Peyer's patch (tissue), 4 donors: Measurements from ENCODE around the gene KCNK1.

ENCODE experiments used
- POLR2A ChIP-seq, 2 donors: fragments of 450-650 bp; IDR thresholded peaks; one replicate each; pipeline ENCODE4 v1.5.1; 2017; ENCODE audit warnings: antibody characterized with exemption in 2 of 2, mild to moderate bottlenecking in 2 of 2, moderate library complexity in 2 of 2
- TF ChIP-seq, protein P1 (sequence below), 6 experiments: fragments of 450-650 bp in 4 of 6; fragments of 200-600 bp in 2 of 6; sonication (generic) in 1 of 6; IDR thresholded peaks; one replicate each; pipeline ENCODE4 v1.5.1; 2017 to 2019; ENCODE audit warnings: antibody characterized with exemption in 6 of 6, mild to moderate bottlenecking in 3 of 6, moderate library complexity in 1 of 6

DNA sequence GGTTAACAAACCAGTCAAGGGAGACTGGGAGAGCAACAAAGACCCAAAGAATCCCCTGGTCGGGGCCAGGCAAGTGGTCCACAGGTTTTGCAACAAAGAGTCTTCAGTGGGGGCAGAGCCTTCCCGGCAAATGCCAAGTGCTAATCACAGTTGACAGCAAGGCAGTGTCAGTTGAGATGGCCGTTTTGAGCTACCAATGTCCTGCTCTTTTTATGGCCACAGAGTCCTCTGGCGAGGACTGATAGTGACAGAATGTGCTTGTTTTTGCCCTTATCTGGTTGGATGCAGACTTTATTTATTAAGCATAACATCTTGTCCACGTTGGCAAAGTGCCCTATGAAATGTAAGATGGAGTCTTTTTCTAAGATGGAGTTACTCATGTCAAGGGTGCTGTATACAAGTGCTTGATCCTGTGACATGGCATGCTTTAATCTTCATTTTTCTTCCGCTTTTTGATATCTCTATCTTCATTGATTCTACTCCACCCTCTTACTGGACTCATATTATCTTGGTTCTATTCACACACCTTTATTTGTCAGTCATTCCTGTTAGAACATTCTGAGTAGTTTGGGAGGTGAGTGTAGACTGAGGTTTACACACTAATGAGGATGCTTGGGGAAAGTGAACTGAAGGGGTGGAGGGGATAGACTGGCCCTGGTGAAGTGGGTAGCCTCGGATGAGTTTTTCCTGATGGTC lies 51.8 kb downstream of the KCNK1 start:
- no peak for TF ChIP-seq POLR2A (IDR thresholded peaks at IDR 0.05)
- TF ChIP-seq, protein P1, sequence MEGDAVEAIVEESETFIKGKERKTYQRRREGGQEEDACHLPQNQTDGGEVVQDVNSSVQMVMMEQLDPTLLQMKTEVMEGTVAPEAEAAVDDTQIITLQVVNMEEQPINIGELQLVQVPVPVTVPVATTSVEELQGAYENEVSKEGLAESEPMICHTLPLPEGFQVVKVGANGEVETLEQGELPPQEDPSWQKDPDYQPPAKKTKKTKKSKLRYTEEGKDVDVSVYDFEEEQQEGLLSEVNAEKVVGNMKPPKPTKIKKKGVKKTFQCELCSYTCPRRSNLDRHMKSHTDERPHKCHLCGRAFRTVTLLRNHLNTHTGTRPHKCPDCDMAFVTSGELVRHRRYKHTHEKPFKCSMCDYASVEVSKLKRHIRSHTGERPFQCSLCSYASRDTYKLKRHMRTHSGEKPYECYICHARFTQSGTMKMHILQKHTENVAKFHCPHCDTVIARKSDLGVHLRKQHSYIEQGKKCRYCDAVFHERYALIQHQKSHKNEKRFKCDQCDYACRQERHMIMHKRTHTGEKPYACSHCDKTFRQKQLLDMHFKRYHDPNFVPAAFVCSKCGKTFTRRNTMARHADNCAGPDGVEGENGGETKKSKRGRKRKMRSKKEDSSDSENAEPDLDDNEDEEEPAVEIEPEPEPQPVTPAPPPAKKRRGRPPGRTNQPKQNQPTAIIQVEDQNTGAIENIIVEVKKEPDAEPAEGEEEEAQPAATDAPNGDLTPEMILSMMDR (IDR thresholded peaks at IDR 0.05): no peak
